ENCODE results near the gene UBE3A.
"Not testable (repeated sequence)": the region's sequence is repeated elsewhere in the genome, so short reads cannot be mapped to it uniquely, and the experiment has no call there.

UBE3A gene

GRCh38 chr15:25438601-25439368 lies at the start of gene UBE3A:
TSS of gene UBE3A (minus strand) at chr15:25439024. CDS start at chr15:25409107, 29,917 bp downstream.
- DNase-seq, result peak; percentile 92

DNA sequence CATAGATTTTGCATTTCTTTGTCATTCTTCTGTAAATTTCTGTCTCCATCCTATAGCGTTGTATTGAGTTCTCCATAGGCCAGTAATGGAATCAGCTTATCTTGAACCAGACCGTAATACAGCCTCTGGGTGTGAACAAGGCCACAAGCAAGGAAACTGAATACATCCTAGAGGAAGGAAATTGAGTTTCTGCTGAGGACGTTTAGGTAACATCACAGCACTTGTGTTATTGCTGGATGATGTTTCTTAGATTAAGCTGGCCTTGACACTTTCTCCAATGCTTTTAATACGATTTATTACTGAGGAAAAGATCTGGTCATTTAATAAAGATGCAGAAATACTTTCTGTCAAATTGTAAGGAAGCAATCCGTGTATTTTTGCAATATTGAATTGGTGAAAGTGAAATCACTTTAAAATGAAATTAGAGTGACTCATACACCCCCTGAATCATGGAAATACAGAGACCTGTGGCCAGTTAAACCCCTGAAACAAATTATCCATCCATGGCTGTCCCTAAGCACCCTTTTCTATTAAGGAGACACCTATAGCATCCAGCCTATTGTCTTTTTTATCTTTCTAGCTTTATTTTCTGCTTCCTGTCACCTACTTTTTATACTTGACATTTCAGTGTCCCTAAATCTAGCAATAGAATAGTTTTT lies 48.5 kb upstream of the UBE3A start:
- DNase-seq, result no peak

DNA sequence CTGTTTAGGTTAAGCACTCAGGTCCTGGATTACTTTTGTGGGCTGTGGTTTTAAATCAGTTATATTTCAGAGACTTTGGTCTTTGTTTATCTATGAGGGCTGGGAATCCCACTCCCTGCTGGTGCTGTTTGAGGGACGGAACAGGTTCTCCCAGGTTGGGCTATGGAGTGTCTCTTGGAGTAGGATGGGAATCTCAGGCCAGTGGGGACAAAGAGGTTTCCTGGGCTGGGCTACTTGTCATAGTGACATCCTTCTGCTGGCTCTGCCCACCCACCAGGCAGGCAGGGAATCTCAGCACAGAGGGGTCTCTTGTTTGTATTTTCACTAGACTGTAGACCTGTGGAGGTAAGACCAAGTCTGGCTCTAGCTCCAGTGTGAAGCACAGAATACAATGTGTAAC lies 47.2 kb upstream of the UBE3A start:
- DNase-seq, result no peak

DNA sequence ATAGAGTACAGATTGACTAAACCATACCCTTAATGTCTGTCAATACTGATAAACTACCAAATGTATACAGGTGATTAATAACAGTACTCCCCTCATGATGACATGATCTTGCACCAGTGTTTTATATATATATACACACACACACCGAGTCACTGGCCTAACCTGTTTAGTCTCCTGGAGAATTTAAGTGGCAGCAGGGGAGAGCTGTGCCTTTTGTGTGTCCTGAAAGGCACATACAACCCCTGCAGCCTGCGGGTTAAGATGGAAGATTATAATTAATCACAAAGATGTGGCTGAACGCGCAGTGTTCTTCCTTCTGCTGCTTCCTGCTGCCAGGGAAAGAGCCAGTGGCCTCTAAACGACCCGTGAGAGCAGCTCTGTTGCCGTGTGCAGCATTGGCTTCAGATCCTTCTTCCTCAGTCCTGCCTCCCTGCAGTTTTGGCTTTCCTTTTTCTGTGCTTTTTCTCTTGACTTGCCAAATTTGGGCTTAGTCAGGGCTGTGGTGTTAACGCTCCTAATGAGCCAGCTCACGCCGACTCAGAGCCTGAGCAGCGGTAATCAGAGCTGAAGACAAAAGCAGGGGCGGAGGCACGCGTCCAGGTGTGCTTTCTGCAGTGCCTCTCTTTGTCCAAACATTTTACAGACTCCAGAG lies 42.5 kb upstream of the UBE3A start:
- DNase-seq, result no peak

- no peak for DNase-seq
Observed at GRCh38 chr15:25478313-25478712, 39.5 kb upstream of the UBE3A start.

- DNase-seq, result no peak
Observed at GRCh38 chr15:25477816-25478215, 39.0 kb upstream of the UBE3A start.

GRCh38 chr15:25474251-25474650 lies 35.4 kb upstream of the UBE3A start:
- no peak for DNase-seq

GRCh38 chr15:25470230-25470629 lies 31.4 kb upstream of the UBE3A start:
- DNase-seq, result no peak

GRCh38 chr15:25469377-25469776 lies 30.6 kb upstream of the UBE3A start:
- no peak for DNase-seq

DNA sequence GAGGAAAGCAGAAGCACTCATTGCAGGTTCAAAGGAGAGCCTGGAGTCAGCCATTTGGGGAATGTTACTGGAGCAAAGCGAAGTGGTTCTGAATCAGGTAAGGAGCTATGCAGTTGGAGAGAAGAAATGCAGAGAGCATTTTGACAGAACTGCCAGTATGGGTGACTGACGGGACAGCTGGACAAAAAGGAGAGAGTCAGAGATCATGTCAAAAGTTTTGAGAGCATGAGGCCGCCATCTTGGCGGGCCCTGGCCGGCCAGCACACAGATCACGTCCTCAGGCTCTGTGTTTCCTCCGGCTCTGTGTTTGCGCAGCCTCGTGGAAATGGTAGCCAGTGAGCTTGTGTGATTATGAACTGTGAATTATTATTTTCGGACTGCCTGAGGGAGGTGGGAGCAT lies 29.8 kb upstream of the UBE3A start:
- no peak for DNase-seq

GRCh38 chr15:25465835-25466234 lies 27.0 kb upstream of the UBE3A start:
- DNase-seq, result no peak

DNA sequence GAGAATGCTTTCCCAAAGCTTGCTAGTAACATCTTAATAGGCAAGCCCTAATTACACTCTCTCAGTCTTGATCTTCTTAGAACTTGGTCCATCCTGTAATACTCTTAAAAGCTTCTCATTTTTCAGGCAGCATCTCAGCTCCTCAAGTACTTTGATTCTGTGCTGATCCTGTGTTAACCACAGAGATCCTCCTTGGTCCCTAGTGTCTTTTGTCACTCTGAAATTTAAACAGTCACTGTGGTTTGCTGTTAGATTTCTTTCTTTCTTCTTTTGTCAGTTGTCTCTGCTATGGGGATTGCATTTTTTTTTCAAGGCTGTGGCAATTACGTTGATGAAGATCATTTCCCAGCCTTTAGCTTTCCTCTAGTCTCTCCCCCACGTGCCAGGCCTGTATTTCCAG lies 26.0 kb upstream of the UBE3A start:
- DNase-seq, result no peak

- DNase-seq, result no peak
Observed at GRCh38 chr15:25464383-25464782, 25.6 kb upstream of the UBE3A start.

- DNase-seq, result no peak
Observed at GRCh38 chr15:25456196-25456595, 17.4 kb upstream of the UBE3A start.

DNA sequence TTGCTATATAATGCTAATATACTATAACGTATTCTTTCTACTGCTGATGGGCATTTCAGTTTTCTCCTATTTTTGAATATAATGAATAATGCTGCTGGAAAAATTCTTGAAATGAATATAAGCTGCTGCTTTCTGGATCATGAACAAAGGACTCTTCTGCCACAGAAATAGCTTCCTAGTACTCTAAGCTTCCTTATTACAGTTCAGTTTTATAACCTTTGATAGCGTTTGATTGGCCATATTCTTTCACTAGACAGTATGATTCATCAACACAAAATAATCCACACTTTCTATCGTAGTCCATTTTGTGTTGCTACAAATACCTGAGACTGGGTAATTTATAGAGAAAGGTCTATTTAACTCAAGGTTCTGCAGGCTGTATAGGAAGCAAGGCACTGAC lies 16.4 kb upstream of the UBE3A start:
- DNase-seq, result no peak

GRCh38 chr15:25454771-25455170 lies 15.9 kb upstream of the UBE3A start:
- no peak for DNase-seq

GRCh38 chr15:25453246-25453645 lies 14.4 kb upstream of the UBE3A start:
- DNase-seq, result not testable (repeated sequence)

DNA sequence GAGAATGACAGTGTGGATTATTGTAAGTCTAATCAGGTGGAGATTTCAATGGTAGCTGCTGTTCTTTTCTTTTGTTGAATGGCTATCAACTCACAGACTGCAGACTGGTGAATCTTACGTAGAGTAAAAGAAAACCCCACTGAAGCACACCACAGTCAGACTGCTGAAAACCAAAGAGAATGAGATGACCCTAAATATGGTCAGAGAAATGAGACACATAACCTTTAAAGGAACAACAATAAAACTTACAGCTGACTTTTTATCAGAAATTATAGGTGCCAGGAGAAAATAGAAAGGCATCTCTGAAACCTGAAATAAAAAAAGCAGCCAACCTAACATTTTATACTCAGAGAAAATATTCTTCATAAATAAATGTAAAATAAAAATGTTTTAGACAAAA lies 12.7 kb upstream of the UBE3A start:
- no peak for DNase-seq

DNA sequence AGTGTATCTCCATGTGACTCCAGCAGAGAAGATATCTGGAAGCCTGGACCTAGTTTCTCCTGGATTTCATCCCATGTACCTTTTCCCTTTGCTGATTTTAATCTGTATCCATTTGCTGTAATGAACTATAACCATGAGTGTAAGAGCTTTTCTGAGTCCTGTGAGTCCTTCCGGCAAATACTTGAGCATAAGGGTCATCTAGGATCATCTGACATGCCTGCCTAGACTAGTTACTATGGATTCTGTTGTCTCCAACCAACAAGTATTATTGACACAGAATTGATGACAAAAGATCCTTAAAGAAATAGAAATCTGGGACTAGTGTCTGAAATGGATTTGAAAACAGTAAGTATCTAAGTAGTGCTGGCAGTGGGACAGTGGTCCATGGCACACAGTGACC lies 11.3 kb upstream of the UBE3A start:
- DNase-seq, result no peak

- DNase-seq, result no peak
Observed at GRCh38 chr15:25446076-25446475, 7.3 kb upstream of the UBE3A start.

DNA sequence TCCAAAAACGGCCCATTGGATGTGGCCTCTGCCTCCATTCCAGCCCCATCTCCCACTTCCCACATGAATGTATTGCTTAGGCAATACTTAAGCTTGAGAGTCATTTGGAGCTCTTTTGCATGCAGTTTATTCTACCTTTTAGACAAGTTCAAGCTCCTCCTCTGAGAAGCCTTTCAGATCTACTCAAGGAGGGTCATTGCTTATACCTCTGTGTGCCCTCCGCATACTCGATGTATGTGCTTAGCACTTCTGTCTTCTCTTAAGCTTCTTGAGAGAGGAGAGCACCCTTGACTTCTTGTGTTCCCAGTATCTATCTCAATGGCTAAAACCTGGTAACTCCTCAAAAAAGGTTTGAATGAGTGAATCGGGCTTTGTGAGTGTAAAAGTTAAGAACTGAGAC lies 6.6 kb upstream of the UBE3A start:
- DNase-seq, result no peak

GRCh38 chr15:25441111-25441510 lies 2.3 kb upstream of the UBE3A start:
- DNase-seq, result no peak

DNA sequence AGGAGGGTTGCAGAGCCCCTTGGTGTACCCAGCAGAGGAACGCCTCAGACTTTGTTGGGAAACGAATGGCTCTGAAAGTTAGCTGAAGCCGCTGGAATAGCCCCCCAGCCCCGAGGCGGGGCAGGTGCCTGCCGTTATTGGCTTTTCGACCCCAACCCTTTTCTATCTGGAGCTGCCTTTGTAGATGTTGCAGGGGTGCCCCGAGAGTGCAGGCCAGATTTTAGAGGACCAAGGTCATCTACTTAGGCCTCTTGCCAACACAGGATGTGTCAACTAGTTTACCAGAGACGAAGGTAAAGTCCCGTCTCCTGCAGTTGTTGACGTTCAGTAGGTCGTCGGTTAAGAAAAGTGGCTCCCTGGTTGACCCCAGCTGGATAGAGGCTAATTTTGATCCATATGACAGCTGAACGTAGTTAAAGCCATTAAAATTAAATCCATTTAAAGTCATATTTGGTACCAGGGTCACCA lies 579 bp upstream of the UBE3A start:
- DNase-seq, result peak; percentile 20

All from activated CD4-positive, alpha-beta T cell treated with anti-CD3 and anti-CD28 coated beads, Interleukin-2, Interleukin-6, amounts not matched to agents 100 ng/mL and 50 ng/mL, durations not matched to agents 16 hours and 8 hours (primary cell).